Measurements from ENCODE around the gene INPP5K.
A peak's percentile ranks its signal among the peaks of the same experiment; 100 is the strongest.
"Not testable (repeated sequence)": the region's sequence is repeated elsewhere in the genome, so short reads cannot be mapped to it uniquely, and the experiment has no call there.

The INPP5K gene

GRCh38 chr17:1516388-1517161 lies at the start of gene INPP5K:
Gene INPP5K, minus strand, starts transcription at chr17:1516612. Its CDS starts 113 bp downstream, at chr17:1516499.
- H3K4me3 ChIP-seq (replicated peaks; ENCODE audit: low read depth, low read length): peak within 1 kb of the TSS; percentile 91
- peak; percentile 99 for DNase-seq (ENCODE audit: low read depth)

GRCh38 chr17:1565877-1566276 lies 49.5 kb upstream of the INPP5K start:
- no peak for TF ChIP-seq CTCF (IDR thresholded peaks at IDR 0.05; ENCODE audit: low read length, missing control alignments)
- H3K4me3 ChIP-seq (replicated peaks; ENCODE audit: low read depth, low read length): no peak overlapping the region
- DNase-seq (ENCODE audit: low read depth): no peak

More at GRCh38 chr17:1516388-1517161, at the start of gene INPP5K:
- no peak for TF ChIP-seq CTCF (IDR thresholded peaks at IDR 0.05; ENCODE audit: low read length, missing control alignments)

GRCh38 chr17:1563786-1564613 lies 47.6 kb upstream of the INPP5K start:
- DNase-seq (ENCODE audit: low read depth): no peak
- H3K4me3 ChIP-seq (replicated peaks; ENCODE audit: low read depth, low read length): no peak overlapping the region
- no peak for TF ChIP-seq CTCF (IDR thresholded peaks at IDR 0.05; ENCODE audit: low read length, missing control alignments)

- not testable (repeated sequence) for H3K4me3 ChIP-seq (replicated peaks; ENCODE audit: low read depth, low read length); DNase-seq (ENCODE audit: low read depth)
Observed at GRCh38 chr17:1563471-1563785, 47.0 kb upstream of the INPP5K start.

GRCh38 chr17:1562176-1562643 lies 45.8 kb upstream of the INPP5K start:
- no peak for TF ChIP-seq CTCF (IDR thresholded peaks at IDR 0.05; ENCODE audit: low read length, missing control alignments)
- peak overlapping the region; percentile 69 for H3K4me3 ChIP-seq (replicated peaks; ENCODE audit: low read depth, low read length)
- no peak for DNase-seq (ENCODE audit: low read depth)

GRCh38 chr17:1561420-1562175 lies 45.2 kb upstream of the INPP5K start:
- no peak for TF ChIP-seq CTCF (IDR thresholded peaks at IDR 0.05; ENCODE audit: low read length, missing control alignments)
- H3K4me3 ChIP-seq (replicated peaks; ENCODE audit: low read depth, low read length): peak overlapping the region; percentile 69
- peak; percentile 16 for DNase-seq (ENCODE audit: low read depth)

GRCh38 chr17:1560858-1561355 lies 44.5 kb upstream of the INPP5K start:
- DNase-seq (ENCODE audit: low read depth): no peak
- peak overlapping the region; percentile 69 for H3K4me3 ChIP-seq (replicated peaks; ENCODE audit: low read depth, low read length)
- no peak for TF ChIP-seq CTCF (IDR thresholded peaks at IDR 0.05; ENCODE audit: low read length, missing control alignments)
